ENCODE measurements around the gene ZNF70. TPM values are rescaled to one million over a fixed set of nuclear protein-coding genes. Genes with fewer than 3 reads are reported as not detected.
A peak's percentile ranks its signal among the peaks of the same experiment; 100 is the strongest.

ZNF70 gene
- total and polyA plus RNA-seq, 2 of the 4 experiments (the other 2 are of a cell fraction) = 2.3 to 4.3 TPM

- Histone ChIP-seq H2BK15ac (ENCODE audit: low read depth, low read length) (peak overlapping the region; percentile 51; the same call in 1 of the 3 replicates), H3K56ac (ENCODE audit: extremely low read depth, insufficient read depth, low read length) (no peak overlapping the region), H4K91ac (ENCODE audit: insufficient read depth, low read depth, low read length) (peak overlapping the region; percentile 74), H3K9ac (ENCODE audit: low read depth, low read length) (peak overlapping the region; percentile 27; the same call in 1 of the 2 replicates), H4K8ac (ENCODE audit: low read depth in 2 of 2, low read length in 2 of 2) (peak overlapping the region in 1 of 2 experiments; percentile 91; a peak in 2 of 4 replicates), H3K4me1 (ENCODE audit: control insufficient read depth, insufficient read depth, low read length) (peaks cover 17% of the 10 kb centered on the region), H3K9me3 (ENCODE audit: control insufficient read depth, insufficient read depth, low read length) (no peaks in the 10 kb centered on the region), H3K36me3 (ENCODE audit: control insufficient read depth, insufficient read depth, low read length) (no peaks in the 10 kb centered on the region), H3K79me1 (ENCODE audit: low read depth in 1 of 2, low read length in 2 of 2) (no peaks in the 10 kb centered on the region; a peak in 1 of 4 replicates), H3K14ac (replicated peaks; ENCODE audit: low read depth, low read length) (peak overlapping the region; percentile 33; the same call in 1 of the 2 replicates), H4K5ac (ENCODE audit: low read depth, low read length) (peak overlapping the region; percentile 64; the same call in 1 of the 2 replicates), H3K4me3 (ENCODE audit: insufficient read depth, low read depth, low read length) (no peak overlapping the region), H2AFZ (replicated peaks; ENCODE audit: low read length, poor library complexity) (peak overlapping the region; percentile 90), H3K27ac (ENCODE audit: insufficient read depth, low read length) (0 out of 2 replicates have a peak overlapping the region, but pooled peaks have one; percentile 14), H2BK5ac (ENCODE audit: low read depth, low read length, poor library complexity, severe bottlenecking) (peak overlapping the region; percentile 25), H3K4ac (ENCODE audit: low read depth, low read length) (peak overlapping the region; percentile 76), H3K27me3 (ENCODE audit: control insufficient read depth, insufficient read depth, low read length) (no peaks in the 10 kb centered on the region), H4K20me1 (ENCODE audit: insufficient read depth, low read length) (no peaks in the 10 kb centered on the region), H2BK20ac (ENCODE audit: low read depth, low read length) (peak overlapping the region; percentile 59), H3K9me1 (ENCODE audit: insufficient read depth, low read length) (peaks cover 11% of the 10 kb centered on the region), H2AK5ac (ENCODE audit: low read depth, low read length) (peak overlapping the region; percentile 69), H3K4me2 (ENCODE audit: low read depth, low read length) (no peak overlapping the region), H3K23ac (ENCODE audit: low read depth, low read length) (0 out of 2 replicates have a peak overlapping the region, but pooled peaks have one; percentile 8), H3K18ac (ENCODE audit: low read depth, low read length) (peak overlapping the region; percentile 79), H2AK9ac (replicated peaks; ENCODE audit: low read depth, low read length, poor library complexity) (peak overlapping the region; percentile 80), H2BK120ac (ENCODE audit: low read depth, low read length) (peak overlapping the region; percentile 77)
- in situ Hi-C loops (cut with MboI; ENCODE audit: low sequenced_read_pairs) = no loop called here
- ChIA-PET CTCF (interaction anchor here (1.0 to 1.5 kb wide), 2 partner anchors 10 to 69 kb away, joined by 3 to 4 read pairs; no protein-coding TSS in a partner anchor), POLR2A (ENCODE audit: unreplicated experiment) (no interaction called here)
- DNase-seq (no peak), ATAC-seq (ENCODE audit: low read depth) (no peak)
- intact Hi-C loops (cut with micrococcal nuclease) = no loop called here
- no TSS peak for BruUV-seq (replicated peaks)
- TF ChIP-seq MXI1 (IDR thresholded peaks at IDR 0.05; ENCODE audit: borderline replicate concordance, low read depth, low read length) = no peak
- TF ChIP-seq, protein P1, sequence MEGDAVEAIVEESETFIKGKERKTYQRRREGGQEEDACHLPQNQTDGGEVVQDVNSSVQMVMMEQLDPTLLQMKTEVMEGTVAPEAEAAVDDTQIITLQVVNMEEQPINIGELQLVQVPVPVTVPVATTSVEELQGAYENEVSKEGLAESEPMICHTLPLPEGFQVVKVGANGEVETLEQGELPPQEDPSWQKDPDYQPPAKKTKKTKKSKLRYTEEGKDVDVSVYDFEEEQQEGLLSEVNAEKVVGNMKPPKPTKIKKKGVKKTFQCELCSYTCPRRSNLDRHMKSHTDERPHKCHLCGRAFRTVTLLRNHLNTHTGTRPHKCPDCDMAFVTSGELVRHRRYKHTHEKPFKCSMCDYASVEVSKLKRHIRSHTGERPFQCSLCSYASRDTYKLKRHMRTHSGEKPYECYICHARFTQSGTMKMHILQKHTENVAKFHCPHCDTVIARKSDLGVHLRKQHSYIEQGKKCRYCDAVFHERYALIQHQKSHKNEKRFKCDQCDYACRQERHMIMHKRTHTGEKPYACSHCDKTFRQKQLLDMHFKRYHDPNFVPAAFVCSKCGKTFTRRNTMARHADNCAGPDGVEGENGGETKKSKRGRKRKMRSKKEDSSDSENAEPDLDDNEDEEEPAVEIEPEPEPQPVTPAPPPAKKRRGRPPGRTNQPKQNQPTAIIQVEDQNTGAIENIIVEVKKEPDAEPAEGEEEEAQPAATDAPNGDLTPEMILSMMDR (conservative IDR thresholded peaks at IDR 0.05; ENCODE audit: low read depth, low read length) = no peak
- no peak for TF ChIP-seq NFE2L2 (IDR thresholded peaks at IDR 0.05; ENCODE audit: low read depth, low read length)
- no peak for TF ChIP-seq MAZ (IDR thresholded peaks at IDR 0.05; ENCODE audit: borderline replicate concordance, low read depth, low read length)
- TF ChIP-seq RCOR1 (IDR thresholded peaks at IDR 0.05; ENCODE audit: insufficient replicate concordance, low read length) = no peak
- TF ChIP-seq CEBPB (IDR thresholded peaks at IDR 0.05; ENCODE audit: low read depth, low read length) = no peak
- no peak for TF ChIP-seq BHLHE40 (IDR thresholded peaks at IDR 0.05; ENCODE audit: low read depth, low read length)
- dilution Hi-C loops (cut with HindIII; ENCODE audit: low sequenced_read_pairs, unreplicated experiment) = no loop called here
- WGBS, 2 experiments (ENCODE audit: extremely low coverage in 2 of 2, insufficient read length in 1 of 2) = 82% methylated on average over 9 of the region's 15 CpGs; no CpG with 5 or more reads in 1 of the 2 experiments
Measured at GRCh38 chr22:23781065-23781464, 30.2 kb upstream of the ZNF70 start.

All from IMR-90 (cell line).